ENCODE data around the gene EFCAB12. TPM values are rescaled to one million over a fixed set of nuclear protein-coding genes. Genes with fewer than 3 reads are reported as not detected.

Gene EFCAB12
- total and polyA plus RNA-seq, 2 of the 13 experiments (the other 11 are each of a cell fraction or from before 2014, with no cell fraction given): 0.31 to 2.4 TPM

DNA sequence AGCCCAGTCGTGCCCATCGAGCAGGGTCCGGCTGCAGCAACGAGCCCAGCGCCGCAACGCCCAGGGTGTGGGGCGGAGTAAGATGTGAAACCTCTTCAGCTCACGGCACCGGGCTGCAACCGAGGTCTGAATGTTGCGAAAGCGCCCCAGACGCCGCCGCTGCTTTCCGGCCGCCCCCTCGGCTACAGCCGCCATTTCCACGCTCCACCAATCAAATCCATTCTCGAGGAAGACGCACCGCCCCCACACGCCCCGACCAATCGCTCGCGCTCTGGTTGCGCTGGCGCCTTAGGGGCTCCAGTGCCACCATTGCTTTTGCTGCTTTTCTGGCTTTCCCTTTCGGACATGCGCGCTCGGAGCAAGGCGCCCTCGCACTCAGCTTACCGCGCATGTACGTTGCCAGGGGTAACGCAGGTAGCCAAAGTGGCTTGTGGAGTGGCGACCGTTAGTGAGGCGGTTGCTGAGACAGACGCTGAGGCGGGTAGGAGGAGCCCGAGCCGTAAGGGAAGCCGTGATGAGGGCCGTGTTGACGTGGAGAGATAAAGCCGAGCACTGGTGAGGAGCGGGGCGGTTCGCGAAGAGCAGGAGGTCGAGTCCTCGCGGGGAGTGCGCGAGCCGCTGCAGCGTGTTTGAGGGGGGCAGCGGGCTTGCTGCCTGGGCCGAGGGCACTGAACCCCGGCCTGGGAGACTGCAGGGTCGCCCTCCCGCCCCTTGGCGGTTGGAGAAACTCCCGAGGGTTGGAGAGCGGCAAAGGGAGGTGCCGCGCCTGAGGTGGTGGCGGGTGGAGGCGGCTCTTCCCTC lies 11.6 kb upstream of the EFCAB12 start, which contains the start of the genes IFT122 and MBD4 (continued):
- TF ChIP-seq, protein P1, sequence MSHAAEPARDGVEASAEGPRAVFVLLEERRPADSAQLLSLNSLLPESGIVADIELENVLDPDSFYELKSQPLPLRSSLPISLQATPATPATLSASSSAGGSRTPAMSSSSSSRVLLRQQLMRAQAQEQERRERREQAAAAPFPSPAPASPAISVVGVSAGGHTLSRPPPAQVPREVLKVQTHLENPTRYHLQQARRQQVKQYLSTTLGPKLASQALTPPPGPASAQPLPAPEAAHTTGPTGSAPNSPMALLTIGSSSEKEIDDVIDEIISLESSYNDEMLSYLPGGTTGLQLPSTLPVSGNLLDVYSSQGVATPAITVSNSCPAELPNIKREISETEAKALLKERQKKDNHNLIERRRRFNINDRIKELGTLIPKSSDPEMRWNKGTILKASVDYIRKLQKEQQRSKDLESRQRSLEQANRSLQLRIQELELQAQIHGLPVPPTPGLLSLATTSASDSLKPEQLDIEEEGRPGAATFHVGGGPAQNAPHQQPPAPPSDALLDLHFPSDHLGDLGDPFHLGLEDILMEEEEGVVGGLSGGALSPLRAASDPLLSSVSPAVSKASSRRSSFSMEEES (CRISPR knock-in tag; IDR thresholded peaks at IDR 0.05): 0 out of 2 replicates have a peak, but pooled peaks have one; percentile 18
- TF ChIP-seq THAP7 (CRISPR knock-in tag; IDR thresholded peaks at IDR 0.05) (peak; percentile 82; the same call in 1 of the 2 replicates), GPN1 (CRISPR knock-in tag; IDR thresholded peaks at IDR 0.05; ENCODE audit: borderline replicate concordance) (0 out of 2 replicates have a peak, but pooled peaks have one; percentile 70), HOXA3 (CRISPR knock-in tag; IDR thresholded peaks at IDR 0.05) (peak; percentile 99), TP53 (CRISPR knock-in tag; conservative IDR thresholded peaks at IDR 0.05) (no peak), CCDC6 (CRISPR knock-in tag; IDR thresholded peaks at IDR 0.05) (no peak; the same call in 1 of the 2 replicates), ZNF333 (CRISPR knock-in tag; IDR thresholded peaks at IDR 0.05; ENCODE audit: borderline replicate concordance) (peak; percentile 89; the same call in 1 of the 2 replicates), RCOR2 (CRISPR knock-in tag; IDR thresholded peaks at IDR 0.05) (peak; percentile 35; the same call in 1 of the 2 replicates), TGIF2 (CRISPR knock-in tag; IDR thresholded peaks at IDR 0.05) (peak; percentile 18; the same call in 1 of the 2 replicates), NFKB2 (CRISPR knock-in tag; IDR thresholded peaks at IDR 0.05; ENCODE audit: borderline replicate concordance) (peak; percentile 63; the same call in 1 of the 2 replicates), ZNF30 (CRISPR knock-in tag; IDR thresholded peaks at IDR 0.05) (no peak), ZNF512B (CRISPR knock-in tag; IDR thresholded peaks at IDR 0.05; ENCODE audit: borderline replicate concordance) (0 out of 2 replicates have a peak, but pooled peaks have one; percentile 38), ZSCAN31 (CRISPR knock-in tag; IDR thresholded peaks at IDR 0.05; ENCODE audit: low read depth) (peak; percentile 75; the same call in 1 of the 2 replicates), GABPA (IDR thresholded peaks at IDR 0.05; ENCODE audit: low read depth, low read length) (no peak), GABPA (CRISPR knock-in tag; IDR thresholded peaks at IDR 0.05; ENCODE audit: low read depth) (peak; percentile 45; the same call in 1 of the 2 replicates), ZNF678 (CRISPR knock-in tag; IDR thresholded peaks at IDR 0.05) (0 out of 2 replicates have a peak, but pooled peaks have one; percentile 2), ZNF225 (CRISPR knock-in tag; IDR thresholded peaks at IDR 0.05) (peak; percentile 55; the same call in 1 of the 2 replicates), MYC (CRISPR knock-in tag; IDR thresholded peaks at IDR 0.05; ENCODE audit: borderline replicate concordance) (peak; percentile 49; the same call in 1 of the 2 replicates)
- TF ChIP-seq, protein P2, sequence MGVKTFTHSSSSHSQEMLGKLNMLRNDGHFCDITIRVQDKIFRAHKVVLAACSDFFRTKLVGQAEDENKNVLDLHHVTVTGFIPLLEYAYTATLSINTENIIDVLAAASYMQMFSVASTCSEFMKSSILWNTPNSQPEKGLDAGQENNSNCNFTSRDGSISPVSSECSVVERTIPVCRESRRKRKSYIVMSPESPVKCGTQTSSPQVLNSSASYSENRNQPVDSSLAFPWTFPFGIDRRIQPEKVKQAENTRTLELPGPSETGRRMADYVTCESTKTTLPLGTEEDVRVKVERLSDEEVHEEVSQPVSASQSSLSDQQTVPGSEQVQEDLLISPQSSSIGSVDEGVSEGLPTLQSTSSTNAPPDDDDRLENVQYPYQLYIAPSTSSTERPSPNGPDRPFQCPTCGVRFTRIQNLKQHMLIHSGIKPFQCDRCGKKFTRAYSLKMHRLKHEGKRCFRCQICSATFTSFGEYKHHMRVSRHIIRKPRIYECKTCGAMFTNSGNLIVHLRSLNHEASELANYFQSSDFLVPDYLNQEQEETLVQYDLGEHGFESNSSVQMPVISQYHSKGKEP (CRISPR knock-in tag; IDR thresholded peaks at IDR 0.05): no peak
- TF ChIP-seq, protein P3, sequence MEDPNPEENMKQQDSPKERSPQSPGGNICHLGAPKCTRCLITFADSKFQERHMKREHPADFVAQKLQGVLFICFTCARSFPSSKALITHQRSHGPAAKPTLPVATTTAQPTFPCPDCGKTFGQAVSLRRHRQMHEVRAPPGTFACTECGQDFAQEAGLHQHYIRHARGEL (CRISPR knock-in tag; IDR thresholded peaks at IDR 0.05): 0 out of 2 replicates have a peak, but pooled peaks have one; percentile 72
- TF ChIP-seq, protein P4, sequence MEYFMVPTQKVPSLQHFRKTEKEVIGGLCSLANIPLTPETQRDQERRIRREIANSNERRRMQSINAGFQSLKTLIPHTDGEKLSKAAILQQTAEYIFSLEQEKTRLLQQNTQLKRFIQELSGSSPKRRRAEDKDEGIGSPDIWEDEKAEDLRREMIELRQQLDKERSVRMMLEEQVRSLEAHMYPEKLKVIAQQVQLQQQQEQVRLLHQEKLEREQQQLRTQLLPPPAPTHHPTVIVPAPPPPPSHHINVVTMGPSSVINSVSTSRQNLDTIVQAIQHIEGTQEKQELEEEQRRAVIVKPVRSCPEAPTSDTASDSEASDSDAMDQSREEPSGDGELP (IDR thresholded peaks at IDR 0.05; ENCODE audit: borderline replicate concordance, low read depth): peak; percentile 16; the same call in 1 of the 2 replicates

All from HepG2 (cell line).